Lung (tissue), 12 donors: ENCODE data around the gene PTPN13. TPM values are rescaled to one million over a fixed set of nuclear protein-coding genes. Genes with fewer than 3 reads are reported as not detected.

Source experiments
- ATAC-seq: fragments of 200-7000 bp; cut with Tn5 transposase; one replicate; pipeline ENCODE4 v1.9.1; 2020; ENCODE audit warnings: moderate number of reproducible peaks; ENCODE audit not compliant: insufficient read depth, low FRiP score
- DNase-seq, 3 donors: peaks; one replicate each; pipeline ENCODE4 v3.0.0-alpha.2; 2013 to 2017
- H3K27ac ChIP-seq, 2 donors: one replicate each; pipeline ENCODE4 v1.5.1; 2013; ENCODE audit warnings: mild to moderate bottlenecking in 2 of 2, moderate library complexity in 2 of 2, control low read depth in 1 of 2, inconsistent platforms in 1 of 2, low read depth in 1 of 2, low read length in 1 of 2
- H3K27me3 ChIP-seq, 3 donors: one replicate each; pipeline ENCODE4 v1.5.1; 2013; ENCODE audit warnings: low read length in 2 of 3; ENCODE audit not compliant: control insufficient read depth in 3 of 3, insufficient read depth in 3 of 3
- H3K36me3 ChIP-seq, 4 donors: one replicate each; pipeline ENCODE4 v1.5.1; 2013; ENCODE audit warnings: low read length in 4 of 4, mild to moderate bottlenecking in 1 of 4, moderate library complexity in 1 of 4; ENCODE audit not compliant: control insufficient read depth in 4 of 4, insufficient read depth in 4 of 4
- H3K4me1 ChIP-seq, 5 donors: one replicate each; pipeline ENCODE4 v1.5.1; 2013; ENCODE audit warnings: low read length in 5 of 5, mild to moderate bottlenecking in 2 of 5, moderate library complexity in 1 of 5; ENCODE audit not compliant: control insufficient read depth in 5 of 5, insufficient read depth in 5 of 5
- H3K4me3 ChIP-seq: one replicate; pipeline ENCODE4 v1.5.1; 2013; ENCODE audit warnings: mild to moderate bottlenecking, control low read depth, moderate library complexity
- H3K9ac ChIP-seq, 2 donors: one replicate each; pipeline ENCODE4 v1.5.1; 2013; ENCODE audit warnings: low read length in 2 of 2, control low read depth in 1 of 2; ENCODE audit not compliant: insufficient read depth in 1 of 2
- H3K9me3 ChIP-seq, 4 donors: one replicate each; pipeline ENCODE4 v1.5.1; 2013; ENCODE audit warnings: low read length in 3 of 4, mild to moderate bottlenecking in 1 of 4, moderate library complexity in 1 of 4; ENCODE audit not compliant: control insufficient read depth in 4 of 4, insufficient read depth in 3 of 4
- WGBS, 2 donors: extraction: QIAGEN DNeasy Blood & Tissue Kit; methylation state at CpG; one replicate each; pipeline ENCODE4 v1.1.7; 2013; 5-methylcytosine and 5-hydroxymethylcytosine counted together
- polyA plus RNA-seq, 2 donors: library from polyadenylated mRNA; stranded (reverse); fragments of 200-250 nt; gene quantifications; one replicate each; pipeline ENCODE4 v1.2.1, GENCODE V29; 2013
- total RNA-seq, 2 donors: library from RNA; depleted of rRNA in 1 of 2; stranded (reverse); fragments of >200 nt in 1 of 2; gene quantifications; one replicate each; pipeline ENCODE4 v1.2.1, GENCODE V29; 2014 to 2021
- TF ChIP-seq, protein P1 (sequence below): IDR thresholded peaks from 2 replicates; pipeline ENCODE4 v1.5.1; 2012; ENCODE audit warnings: mild to moderate bottlenecking; ENCODE audit errors: control extremely low read depth, extremely low read depth
- donor health status: control.
- donor health status: control.
- donor health status: Bipolar disorder and iron deficiency.
- donor health status: healthy.
- donor health status: DM: yes; HTN: yes; CAD: no.

Gene PTPN13
- total and polyA plus RNA-seq, 4 donors, result 8.3 to 95.0 (median 47.9) TPM

DNA sequence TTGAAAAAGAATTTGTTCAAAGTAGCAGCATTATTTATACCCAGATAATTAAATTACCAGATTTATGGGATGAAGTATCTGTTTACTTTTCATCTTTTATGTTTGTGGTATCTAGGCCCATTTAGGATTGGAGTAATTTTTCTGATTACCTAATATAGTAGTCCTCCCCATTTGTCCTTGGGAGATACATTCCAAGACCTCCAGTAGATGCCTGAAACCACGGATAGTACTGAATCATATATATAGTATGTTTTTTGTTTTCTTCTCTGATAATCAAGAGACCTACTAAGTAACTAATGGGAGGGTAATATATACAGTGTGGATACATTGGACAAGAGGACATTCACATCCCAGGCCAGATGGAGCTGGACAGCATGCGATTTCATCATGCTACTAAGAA is 30.7 kb upstream of the PTPN13 start:
- Histone ChIP-seq H3K4me3 (no peak overlapping the region), H3K27me3 (no peaks in the 10 kb centered on the region), H3K4me1 (peaks cover 0 to 28% (median 6%) of the 10 kb centered on the region in 5 donors), H3K9ac (no peak overlapping the region), H3K36me3 (no peaks in the 10 kb centered on the region), H3K27ac (no peak overlapping the region), H3K9me3 (no peaks in the 10 kb centered on the region)
- no peak for ATAC-seq
- WGBS, 2 donors, result 89 to 93% methylated on average over 2 of the region's 2 CpGs
- TF ChIP-seq, protein P1, sequence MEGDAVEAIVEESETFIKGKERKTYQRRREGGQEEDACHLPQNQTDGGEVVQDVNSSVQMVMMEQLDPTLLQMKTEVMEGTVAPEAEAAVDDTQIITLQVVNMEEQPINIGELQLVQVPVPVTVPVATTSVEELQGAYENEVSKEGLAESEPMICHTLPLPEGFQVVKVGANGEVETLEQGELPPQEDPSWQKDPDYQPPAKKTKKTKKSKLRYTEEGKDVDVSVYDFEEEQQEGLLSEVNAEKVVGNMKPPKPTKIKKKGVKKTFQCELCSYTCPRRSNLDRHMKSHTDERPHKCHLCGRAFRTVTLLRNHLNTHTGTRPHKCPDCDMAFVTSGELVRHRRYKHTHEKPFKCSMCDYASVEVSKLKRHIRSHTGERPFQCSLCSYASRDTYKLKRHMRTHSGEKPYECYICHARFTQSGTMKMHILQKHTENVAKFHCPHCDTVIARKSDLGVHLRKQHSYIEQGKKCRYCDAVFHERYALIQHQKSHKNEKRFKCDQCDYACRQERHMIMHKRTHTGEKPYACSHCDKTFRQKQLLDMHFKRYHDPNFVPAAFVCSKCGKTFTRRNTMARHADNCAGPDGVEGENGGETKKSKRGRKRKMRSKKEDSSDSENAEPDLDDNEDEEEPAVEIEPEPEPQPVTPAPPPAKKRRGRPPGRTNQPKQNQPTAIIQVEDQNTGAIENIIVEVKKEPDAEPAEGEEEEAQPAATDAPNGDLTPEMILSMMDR, result no peak
- no peak for DNase-seq

GRCh38 chr4:86564795-86565194 is 29.3 kb upstream of the PTPN13 start:
- peaks cover 0 to 28% (median 6%) of the 10 kb centered on the region in 5 donors for H3K4me1 ChIP-seq
- no peak overlapping the region for H3K9ac ChIP-seq
- peak; percentile 52 for ATAC-seq
- peak; percentile 39 to 68 (median 43) for DNase-seq
- H3K27ac ChIP-seq, result no peak overlapping the region
- no peaks in the 10 kb centered on the region for H3K27me3 ChIP-seq
- TF ChIP-seq, protein P1, result no peak
- no peaks in the 10 kb centered on the region for H3K9me3 ChIP-seq
- 56% methylated on average over 5 of the region's 5 CpGs for WGBS, 2 donors
- no peaks in the 10 kb centered on the region for H3K36me3 ChIP-seq
- no peak overlapping the region for H3K4me3 ChIP-seq

- H3K9me3 ChIP-seq, result no peaks in the 10 kb centered on the region
- ATAC-seq (no peak), DNase-seq (no peak)
- no peaks in the 10 kb centered on the region for H3K36me3 ChIP-seq
- H3K4me3 ChIP-seq, result no peak overlapping the region
- WGBS, 2 donors, result 23 to 56% methylated on average over 2 of the region's 2 CpGs
- TF ChIP-seq, protein P1, result no peak
- H3K27me3 ChIP-seq, result no peaks in the 10 kb centered on the region
- no peak overlapping the region for H3K27ac ChIP-seq
- H3K4me1 ChIP-seq, result peaks cover 0 to 21% (median 4%) of the 10 kb centered on the region in 5 donors
- no peak overlapping the region for H3K9ac ChIP-seq
These were observed 28.5 kb upstream of the PTPN13 start for GRCh38 chr4:86565651-86566050.
